ENCODE measurements around the gene KRT8.

DNA sequence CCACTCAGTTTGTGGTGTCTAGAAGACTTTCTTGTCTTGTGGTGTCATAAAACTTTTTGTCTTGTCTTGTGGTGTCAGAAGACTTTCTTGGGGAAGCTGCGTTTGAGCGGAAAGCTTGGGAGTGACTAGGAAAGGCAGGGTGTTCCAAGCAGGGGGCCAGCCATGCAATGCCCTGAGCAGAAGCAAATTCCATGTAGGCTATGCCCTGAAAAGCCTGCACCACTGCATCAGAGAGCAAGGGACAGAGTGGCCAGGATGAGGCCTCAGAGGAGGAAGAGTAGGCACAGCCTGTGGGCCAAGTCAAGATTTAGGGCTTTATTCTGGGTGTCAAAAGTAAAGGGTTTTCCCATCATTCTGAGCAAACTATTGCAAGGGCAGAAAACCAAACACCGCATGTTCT is 14.5 kb downstream of the KRT8 start:
- no peak for TF ChIP-seq FOXP2 (optimal IDR thresholded peaks at IDR 0.05; ENCODE audit: control extremely low read depth, extremely low read length, insufficient read depth)
- TF ChIP-seq POLR2AphosphoS5 (IDR thresholded peaks at IDR 0.05; ENCODE audit: borderline replicate concordance, low read depth, low read length), result no peak
- no peak for TF ChIP-seq EZH2 (IDR thresholded peaks at IDR 0.05)

All from SK-N-MC (cell line).